ENCODE results near the gene PRR33. TPM values are rescaled to one million over a fixed set of nuclear protein-coding genes. Genes with fewer than 3 reads are reported as not detected.

The PRR33 gene
- total and polyA plus RNA-seq, 2 donors (not counting 3 experiments of a cell fraction or from before 2014, with no cell fraction given) = not detected

DNA sequence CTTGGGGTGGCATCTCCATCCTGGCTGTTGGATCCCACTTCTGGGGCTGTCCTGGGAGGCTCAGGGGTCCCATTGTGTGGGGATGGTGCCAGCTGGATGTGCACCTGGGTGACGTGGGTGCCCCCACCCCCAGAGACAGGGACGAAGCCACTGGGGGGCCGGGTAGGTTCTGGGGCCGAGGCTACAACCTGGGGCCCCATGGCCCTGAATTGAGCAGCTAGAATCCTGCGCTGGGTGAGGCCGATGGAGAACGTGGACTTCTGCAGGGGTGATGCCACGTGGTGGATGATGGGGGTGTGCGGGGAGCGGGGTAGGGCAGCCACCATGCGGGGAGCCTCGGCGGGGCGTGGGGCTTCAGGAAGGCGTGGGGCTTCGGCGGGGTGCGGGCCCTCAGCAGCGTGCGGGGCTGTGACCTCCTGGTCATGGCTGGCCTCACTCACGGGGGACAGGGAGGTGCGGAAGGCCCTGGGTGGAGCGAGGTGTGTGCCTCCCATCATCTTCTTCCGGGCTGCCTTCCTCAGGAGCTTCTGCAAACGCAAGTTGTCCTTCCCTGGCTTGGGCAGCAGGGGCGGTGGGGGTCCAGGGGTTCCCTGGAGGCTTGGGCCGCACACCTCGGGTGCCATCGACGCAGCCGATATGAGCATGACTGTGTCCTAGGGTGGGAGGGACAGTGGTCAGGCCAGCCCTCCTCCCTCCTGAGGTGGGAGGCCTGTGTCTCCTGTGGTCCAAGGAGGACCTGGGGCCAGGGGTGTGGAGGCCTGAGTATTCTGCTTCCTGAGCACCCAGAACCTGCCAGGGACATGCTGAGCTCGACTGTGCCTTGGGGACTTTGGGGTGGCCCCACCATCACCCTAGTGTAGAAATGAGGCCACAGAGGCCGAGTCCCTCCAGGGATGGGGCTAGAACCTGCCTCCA, 1.5 kb downstream of the PRR33 start:
- ChIA-PET POLR2A (no interaction called here), CTCF (interaction anchor here (2.2 kb wide), 1 partner anchor 8 kb away, joined by 15 read pairs; no protein-coding TSS in a partner anchor)
- no TSS peak for BruUV-seq (replicated peaks)
- no peak for FAIRE-seq
- Histone ChIP-seq H3K9me1 (replicated peaks; ENCODE audit: control insufficient read depth, extremely low read depth, insufficient read depth, low read length) (no peaks in the 10 kb centered on the region), H3K4me1 (ENCODE audit: control insufficient read depth, extremely low read depth, insufficient read depth, low read length) (no peaks in the 10 kb centered on the region), H4K20me1 (replicated peaks; ENCODE audit: control insufficient read depth, extremely low read depth, insufficient read depth, low read length) (no peaks in the 10 kb centered on the region), H3K4me3 (replicated peaks in 1 of 3; ENCODE audit: insufficient read depth in 1 of 3, low read depth in 1 of 3, low read length in 3 of 3) (no peak overlapping the region), H3K9ac (replicated peaks; ENCODE audit: extremely low read depth, insufficient read depth, low read length) (no peak overlapping the region), H3K4me2 (ENCODE audit: insufficient read depth, low read length) (no peak overlapping the region), H3K27me3 (ENCODE audit: control insufficient read depth in 2 of 2, insufficient read depth in 2 of 2, low read length in 2 of 2) (no peaks in the 10 kb centered on the region), H3K79me2 (ENCODE audit: control insufficient read depth, insufficient read depth, low read length) (no peaks in the 10 kb centered on the region), H3K9me3 (replicated peaks; ENCODE audit: control insufficient read depth, insufficient read depth, low read length) (no peaks in the 10 kb centered on the region), H2AFZ (ENCODE audit: low read depth, low read length) (no peak overlapping the region), H3K27ac (ENCODE audit: insufficient read depth, low read depth, low read length) (no peak overlapping the region), H3K36me3 (ENCODE audit: control insufficient read depth in 2 of 2, extremely low read depth in 1 of 2, insufficient read depth in 2 of 2, low read length in 2 of 2) (no peaks in the 10 kb centered on the region)
- dilution Hi-C loops (cut with MboI; ENCODE audit: extremely low pct_ligation_motif_present, low sequenced_read_pairs) (no loop called here), intact Hi-C loops (cut with micrococcal nuclease) (no loop called here)
- TF ChIP-seq POLR2AphosphoS5 (IDR thresholded peaks at IDR 0.05; ENCODE audit: insufficient read depth, low read depth, low read length) (no peak), FOS (IDR thresholded peaks at IDR 0.05; ENCODE audit: borderline replicate concordance, insufficient read depth, low read length) (no peak), POLR2A (IDR thresholded peaks at IDR 0.05; ENCODE audit: low read depth, low read length) (no peak), GATA2 (IDR thresholded peaks at IDR 0.05; ENCODE audit: insufficient read depth, insufficient read length, low read depth, low read length) (no peak), EZH2 (IDR thresholded peaks at IDR 0.05; ENCODE audit: borderline replicate concordance, low read depth, low read length, severe bottlenecking) (no peak), MAX (IDR thresholded peaks at IDR 0.05; ENCODE audit: insufficient read depth, insufficient read length) (no peak), CTCF (IDR thresholded peaks at IDR 0.05; ENCODE audit: extremely low read depth in 1 of 2, insufficient read depth in 1 of 2, low read depth in 1 of 2, low read length in 2 of 2) (no peak), JUN (IDR thresholded peaks at IDR 0.05; ENCODE audit: borderline replicate concordance, insufficient read depth, insufficient read length, low read depth) (no peak), MYC (IDR thresholded peaks at IDR 0.05; ENCODE audit: low read depth, low read length) (no peak)
- DNase-seq (ENCODE audit: low read depth, low spot score) = no peak
